HG02970 (cell line): ENCODE measurements around the gene MUC21.
"Not testable (repeated sequence)": the region's sequence is repeated elsewhere in the genome, so short reads cannot be mapped to it uniquely, and the experiment has no call there.

Source experiments
- ATAC-seq: cut with Tn5 transposase; IDR thresholded peaks from one replicate; pipeline ENCODE4 v1.9.1; 2021; ENCODE audit warnings: mild to moderate bottlenecking, moderate library complexity, moderate number of reproducible peaks; ENCODE audit not compliant: unreplicated experiment, low FRiP score

The MUC21 gene

DNA sequence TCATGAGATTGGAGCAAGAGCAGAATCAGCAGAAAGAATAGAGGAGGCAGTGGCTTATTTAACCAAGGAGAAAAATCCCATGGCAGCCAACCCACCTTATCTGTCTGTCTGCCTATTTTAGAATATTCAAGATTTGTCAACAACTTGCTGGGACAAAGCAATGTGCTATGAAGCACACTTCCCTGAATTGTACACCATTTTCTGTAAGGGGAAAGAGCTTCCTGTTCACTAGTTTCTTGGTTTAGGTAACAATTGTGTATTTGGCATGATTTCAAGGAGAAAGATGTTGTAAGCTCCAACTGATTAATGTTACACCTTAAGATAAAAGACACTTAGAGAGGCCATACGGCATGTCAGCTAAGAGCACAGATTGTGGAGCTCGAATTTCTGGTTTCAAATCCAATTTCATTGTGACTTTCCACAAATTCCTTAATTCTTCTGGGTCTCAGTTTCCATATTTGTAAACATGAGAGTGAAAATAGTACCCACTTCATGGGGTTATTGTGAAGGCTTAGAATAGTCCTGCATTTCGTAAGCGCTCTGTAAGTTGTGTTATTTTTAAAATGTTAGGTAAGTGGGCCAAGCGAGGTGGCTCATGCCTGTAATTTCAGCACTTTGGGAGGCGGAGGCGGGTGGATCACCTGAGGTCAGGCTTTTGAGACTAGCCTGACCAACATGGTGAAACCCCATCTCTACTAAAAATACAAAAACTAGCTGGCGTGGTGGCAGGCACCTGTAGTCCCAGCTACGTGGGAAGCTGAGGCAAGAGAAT, 21.9 kb downstream of the MUC21 start:
- ATAC-seq = no peak

DNA sequence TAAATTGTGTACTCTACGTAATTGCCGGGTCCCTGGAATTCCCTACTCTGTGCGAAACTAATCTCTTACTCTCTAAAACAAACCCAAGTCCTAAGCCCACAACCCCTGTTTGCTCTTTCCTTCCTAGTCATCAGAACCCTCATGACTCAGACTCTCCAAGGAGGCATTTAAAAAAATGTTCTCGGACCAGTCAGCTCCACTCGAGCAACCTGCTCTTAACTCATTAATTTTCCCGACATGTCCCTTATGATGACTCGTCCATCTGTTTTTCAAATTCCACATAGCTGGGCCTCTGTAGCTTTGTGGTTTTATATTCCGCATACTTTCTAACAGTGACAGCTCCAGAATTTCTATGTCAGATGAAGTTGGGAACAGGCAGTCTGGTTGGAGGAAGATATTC, 24.2 kb downstream of the MUC21 start:
- ATAC-seq = no peak

DNA sequence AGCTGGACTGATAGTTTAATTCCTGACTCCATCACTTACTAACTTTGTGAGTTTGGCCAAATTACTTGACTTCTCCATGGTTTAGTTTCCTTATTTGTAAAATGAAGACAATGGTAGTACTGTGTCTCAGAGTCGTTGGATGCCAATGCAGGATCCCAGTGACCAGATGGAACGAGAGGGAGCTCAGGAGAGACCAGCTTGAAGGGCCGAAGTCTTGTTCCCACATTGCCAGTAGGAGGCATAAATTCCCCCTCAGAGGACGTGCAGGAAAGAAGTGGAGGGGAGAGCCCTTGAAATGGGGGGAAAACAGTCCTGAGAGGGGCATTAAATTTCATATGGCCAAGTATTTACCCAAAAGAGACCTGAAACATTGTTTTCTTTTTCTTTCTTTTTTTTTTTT, 24.6 kb downstream of the MUC21 start:
- no peak for ATAC-seq

DNA sequence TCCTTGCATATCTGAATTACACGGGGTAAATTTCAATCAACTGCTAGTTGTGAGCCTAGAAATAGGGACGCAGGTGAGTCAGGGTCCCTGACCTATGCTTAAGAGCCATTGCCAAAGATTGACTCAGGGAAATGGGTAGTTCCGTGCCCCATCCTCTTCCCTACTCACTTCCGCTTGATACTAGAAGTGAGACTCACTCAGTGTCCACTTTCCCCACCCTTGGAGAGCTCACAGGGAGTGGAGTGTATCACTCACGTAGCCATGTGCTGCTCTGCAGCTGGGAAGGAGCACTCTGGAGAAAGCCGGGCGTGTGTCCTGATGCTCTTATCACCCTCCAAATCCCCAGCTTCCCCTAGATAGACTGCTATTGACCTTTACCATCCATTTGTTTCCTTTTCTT, 26.2 kb downstream of the MUC21 start:
- no peak for ATAC-seq

DNA sequence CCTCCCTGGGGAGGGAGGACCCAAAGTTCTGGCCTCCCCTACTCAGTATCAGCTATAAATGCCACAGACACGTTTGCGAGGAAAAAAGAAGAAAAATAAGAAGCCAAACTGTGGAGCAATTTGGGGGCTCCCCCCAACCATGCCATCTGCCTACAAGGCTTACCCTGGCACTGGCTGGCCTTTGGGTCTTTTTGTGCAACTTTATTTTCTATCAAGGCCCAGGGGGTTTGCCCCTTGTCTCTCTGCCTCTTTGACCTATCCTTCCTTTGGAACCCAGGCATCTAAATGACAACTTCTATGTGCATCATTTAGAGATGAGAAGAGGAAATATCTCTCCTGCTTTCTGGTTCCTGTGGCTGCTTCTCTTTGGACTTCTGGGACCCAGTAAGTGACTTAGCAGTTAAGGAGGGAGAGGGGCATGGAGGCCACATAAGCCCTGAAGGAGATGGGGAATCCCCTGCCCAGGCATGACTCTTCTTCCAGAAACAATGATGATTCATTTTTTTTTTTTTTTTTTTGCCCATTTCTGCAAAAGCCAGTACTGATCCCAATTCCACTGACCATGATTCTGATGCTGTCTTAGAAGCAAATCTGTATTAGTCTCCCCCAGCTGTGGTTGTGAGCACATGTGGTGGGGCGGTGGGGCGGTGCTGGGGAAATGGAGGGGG, 27.0 kb downstream of the MUC21 start, which contains the start of gene MUC22:
MUC22 (plus strand) TSS at position 82 of the 668 bp plus-strand sequence; CDS start at position 315, 233 bp downstream.
- no peak for ATAC-seq

DNA sequence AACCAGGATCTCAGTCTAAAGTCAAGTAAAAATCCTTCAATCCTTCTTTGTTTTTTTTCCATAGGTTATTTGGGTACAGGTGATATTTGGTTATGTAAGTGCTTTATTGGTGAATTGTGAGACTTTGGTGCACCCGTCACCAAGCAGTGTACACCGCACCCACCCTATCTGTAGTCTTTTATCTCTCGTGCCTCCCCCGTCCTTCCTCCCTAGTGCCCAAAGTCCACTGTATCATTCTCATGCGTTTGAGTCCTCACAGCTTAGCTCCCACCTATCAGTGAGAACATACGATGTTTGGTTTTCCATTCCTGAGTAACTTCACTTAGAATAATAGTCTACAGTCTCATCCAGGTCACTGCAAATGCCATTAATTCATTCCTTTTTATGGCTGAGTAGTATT, 27.6 kb downstream of the MUC21 start:
- ATAC-seq = no peak

DNA sequence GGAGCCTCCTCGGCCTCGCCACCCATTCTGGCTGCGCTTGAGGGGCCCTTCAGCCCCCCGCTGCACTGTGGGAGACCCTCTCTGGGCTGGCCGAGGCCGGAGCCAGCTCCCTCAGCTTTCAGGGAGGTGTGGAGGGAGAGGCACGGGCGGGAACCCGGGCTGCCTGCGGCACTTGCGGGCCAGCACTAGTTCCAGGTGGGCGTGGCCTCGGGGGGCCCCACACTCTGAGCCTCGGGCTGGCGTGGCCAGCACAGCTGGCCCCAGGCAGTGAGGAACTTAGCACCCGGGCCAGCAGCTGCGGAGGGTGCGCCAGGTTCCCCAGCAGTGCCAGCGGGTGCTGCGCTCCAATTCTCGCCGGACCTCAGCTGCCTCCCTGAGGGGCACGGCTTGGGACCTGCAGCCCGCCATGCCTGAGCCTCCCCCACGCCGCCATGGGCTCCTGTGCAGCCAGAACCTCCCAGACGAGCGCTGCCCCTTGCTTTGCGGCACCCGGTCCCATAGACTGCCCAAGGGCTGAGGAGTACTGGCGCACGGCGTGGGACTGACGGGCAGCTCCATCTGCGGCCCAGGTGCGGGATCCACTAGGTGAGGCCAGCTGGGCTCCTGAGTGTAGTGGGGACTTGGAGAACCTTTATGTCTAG, 33.3 kb downstream of the MUC21 start:
- no peak for ATAC-seq

DNA sequence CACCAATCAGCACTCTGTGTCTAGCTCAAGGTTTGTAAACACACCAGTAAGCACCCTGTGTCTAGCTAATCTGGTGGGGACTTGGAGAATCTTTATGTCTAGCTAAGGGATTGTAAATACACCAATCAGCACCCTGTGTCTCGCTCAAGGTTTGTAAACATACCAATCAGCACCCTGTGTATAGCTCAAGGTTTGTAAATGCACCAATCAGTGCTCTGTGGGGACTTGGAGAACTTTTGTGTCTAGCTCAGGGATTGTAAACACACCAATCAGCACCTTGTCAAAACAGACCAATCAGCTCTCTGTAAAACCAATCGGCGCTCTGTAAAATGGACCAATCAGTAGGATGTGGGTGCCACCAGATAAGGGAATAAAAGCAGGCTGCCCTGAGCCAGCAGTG, 33.9 kb downstream of the MUC21 start:
- ATAC-seq = not testable (repeated sequence)

DNA sequence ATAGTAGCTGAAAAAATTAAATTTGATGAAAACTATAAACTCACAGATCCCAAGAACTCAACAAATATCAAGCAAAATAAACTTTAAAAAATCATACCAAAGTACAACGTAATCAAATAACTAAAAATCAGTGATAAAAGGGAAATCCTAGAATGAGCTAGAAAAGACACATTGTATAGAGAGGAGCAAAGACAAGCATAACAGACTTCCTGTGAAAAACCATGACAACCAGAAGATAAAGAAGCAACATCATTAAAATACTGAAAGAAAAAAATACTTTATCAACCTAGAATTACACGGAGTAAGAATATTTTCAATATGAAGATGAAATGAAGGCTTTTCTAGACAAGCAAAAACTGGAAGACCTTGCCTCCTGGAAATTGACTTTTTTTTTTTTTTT, 36.5 kb downstream of the MUC21 start:
- no peak for ATAC-seq

DNA sequence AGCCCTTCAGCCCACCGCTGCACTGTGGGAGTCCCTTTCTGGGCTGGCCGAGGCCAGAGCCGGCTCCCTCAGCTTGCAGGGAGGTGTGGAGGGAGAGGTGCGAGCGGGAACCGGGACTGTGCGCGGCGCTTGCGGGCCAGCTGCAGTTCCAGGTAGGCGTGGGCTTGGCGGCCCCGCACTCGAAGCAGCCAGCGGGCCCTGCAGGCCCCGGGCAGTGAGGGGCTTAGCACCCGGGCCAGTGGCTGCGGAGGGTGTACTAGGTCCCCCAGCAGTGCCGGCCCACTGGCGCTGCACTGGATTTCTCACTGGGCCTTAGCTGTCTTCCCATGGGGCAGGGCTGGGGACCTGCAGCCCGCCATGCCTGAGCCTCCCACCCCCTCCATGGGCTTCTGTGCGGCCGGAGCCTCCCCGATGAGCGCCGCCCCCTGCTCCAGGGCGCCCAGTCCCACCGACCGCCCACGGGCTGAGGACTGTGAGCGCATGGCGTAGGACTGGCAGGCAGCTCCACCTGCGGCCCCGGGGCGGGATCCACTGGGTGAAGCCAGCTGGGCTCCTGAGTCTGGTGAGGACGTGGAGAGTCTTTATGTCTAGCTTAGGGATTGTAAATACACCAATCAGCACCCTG, 37.2 kb downstream of the MUC21 start:
- ATAC-seq = not testable (repeated sequence)

DNA sequence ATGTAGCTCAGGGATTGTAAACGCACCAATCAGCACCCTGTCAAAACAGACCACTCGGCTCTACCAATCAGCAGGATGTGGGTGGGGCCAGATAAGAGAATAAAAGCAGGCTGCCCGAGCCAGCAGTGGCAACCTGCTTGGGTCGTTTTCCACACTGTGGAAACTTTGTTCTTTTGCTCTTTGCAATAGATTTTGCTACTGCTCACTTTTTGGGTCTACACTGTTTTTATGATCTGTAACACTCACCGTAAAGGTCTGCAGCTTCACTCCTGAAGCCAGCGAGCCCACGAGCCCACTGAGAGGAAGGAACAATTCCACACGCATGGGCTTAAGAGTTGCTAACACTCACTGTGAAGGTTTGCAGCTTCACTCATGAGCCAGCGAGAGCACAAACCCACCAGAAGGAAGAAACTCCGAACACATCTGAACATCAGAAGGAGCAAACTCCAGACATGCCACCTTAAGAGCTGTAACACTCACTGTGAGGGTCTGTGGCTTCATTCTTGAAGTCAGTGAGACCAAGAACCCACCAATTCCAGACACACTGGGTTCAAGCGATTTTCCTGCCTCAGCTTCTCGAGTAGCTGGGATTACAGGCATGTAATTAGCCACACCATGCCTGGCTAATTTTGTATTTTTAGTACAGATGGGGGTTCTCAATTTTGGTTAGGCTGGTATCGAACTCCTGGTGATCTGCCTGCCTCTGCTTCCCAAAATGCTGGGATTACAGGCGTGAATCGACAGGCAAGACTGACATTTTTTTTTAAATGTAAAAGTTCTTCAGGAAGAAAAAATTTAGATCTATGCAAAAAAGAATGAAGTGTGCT, 38.4 kb downstream of the MUC21 start:
- ATAC-seq = not testable (repeated sequence)

DNA sequence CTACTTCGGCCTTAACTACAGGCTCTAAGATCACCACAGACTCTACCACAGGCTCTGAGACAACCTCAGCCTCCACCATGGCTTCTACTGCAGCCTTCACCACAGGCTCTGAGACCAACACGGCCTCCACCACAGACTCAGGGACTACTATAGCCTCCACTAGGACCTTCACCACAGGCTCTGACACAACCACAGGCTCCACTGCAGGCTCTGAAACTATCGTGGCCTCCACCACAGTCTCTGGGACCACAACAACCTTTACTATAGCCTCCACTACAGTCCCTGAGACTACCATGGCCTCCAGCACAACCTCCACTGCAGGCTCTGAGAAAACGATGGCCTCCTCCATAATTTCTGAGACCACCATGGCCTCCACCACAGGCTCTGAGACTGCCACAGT, 42.1 kb downstream of the MUC21 start:
- no peak for ATAC-seq

DNA sequence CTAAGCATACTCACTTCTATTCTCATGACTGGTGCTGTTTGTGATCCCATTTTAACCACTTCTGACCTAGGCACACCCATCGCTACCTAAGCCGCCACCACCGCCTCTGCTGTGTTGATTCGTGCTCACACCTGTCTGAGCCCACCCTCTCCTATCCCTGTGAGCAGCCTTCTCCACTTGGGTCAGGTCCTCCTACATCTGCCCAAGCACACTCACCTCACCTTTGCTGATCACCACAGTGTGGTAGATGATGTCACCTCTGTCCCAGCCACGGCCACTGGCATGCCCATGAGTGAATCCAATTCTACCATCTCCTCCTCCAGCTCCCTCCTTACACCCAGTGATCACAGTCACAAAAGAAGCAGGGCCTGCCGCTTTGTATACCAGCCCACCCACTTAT, 47.6 kb downstream of the MUC21 start:
- no peak for ATAC-seq

DNA sequence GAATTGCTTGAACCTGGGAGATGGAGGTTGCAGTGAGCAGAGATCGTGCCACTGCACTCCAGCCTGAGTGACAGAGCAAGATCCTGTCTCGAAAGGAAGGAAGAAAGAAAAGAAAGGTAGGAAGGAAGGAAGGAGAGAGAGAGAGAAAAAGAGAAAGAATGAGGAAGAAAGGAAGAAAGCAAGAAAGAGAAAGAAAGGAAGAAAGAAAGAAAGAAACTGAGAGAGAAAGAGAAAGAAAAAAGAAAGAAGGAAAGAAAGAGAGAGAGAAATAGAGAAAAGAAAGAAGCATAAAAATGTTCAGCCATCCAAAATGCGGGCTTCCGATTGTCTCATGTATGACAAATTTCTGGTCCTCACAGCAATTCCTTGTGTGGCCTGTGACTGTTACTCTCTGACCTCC, 49.6 kb downstream of the MUC21 start:
- ATAC-seq = no peak

DNA sequence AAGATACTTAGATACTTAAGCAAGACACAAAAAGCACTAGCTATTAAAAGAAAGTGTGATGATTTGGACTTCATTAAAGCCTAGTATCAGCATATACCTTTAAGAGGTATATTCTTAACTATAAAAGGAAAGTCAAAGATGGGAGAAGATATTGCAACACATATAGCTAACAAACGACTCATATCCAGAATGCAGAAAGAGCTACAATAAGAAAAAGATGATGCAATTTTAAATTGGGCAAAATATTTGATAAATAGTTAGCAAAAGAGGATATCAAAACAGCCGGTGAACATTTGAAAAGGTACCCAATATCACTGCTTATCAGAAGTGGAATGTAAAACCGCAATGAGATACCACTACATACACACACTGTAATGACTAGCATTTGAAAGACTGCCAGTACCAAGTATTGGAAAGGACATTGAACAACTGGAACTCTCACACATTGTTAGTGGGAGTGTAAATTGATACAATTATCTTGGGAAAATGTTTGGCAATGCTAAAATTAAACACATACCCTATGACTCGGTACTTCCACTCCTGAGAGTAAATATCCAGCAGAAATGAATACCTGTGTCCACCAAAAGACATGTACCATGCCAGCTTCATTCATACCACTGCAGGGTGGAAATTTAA, 52.5 kb downstream of the MUC21 start:
- no peak for ATAC-seq

DNA sequence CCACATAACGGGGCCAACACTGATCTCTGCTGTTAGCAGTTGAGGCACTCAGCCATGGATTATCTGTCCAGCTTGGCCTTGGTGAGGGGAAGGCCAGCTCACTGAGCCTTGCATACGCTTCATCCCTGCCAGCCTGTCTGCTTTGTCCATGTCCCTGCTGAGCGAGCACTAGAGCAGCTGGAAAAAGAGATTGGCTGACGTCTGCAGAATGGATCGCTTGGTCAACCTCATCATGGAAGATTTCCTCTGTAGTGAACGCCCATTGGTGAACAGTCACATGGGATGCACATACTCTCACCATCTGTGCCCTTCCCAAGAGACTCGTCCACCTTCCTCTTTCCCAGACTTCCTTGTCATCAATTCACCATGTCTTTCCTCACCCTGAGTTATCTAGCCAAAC, 53.7 kb downstream of the MUC21 start:
- ATAC-seq = no peak

DNA sequence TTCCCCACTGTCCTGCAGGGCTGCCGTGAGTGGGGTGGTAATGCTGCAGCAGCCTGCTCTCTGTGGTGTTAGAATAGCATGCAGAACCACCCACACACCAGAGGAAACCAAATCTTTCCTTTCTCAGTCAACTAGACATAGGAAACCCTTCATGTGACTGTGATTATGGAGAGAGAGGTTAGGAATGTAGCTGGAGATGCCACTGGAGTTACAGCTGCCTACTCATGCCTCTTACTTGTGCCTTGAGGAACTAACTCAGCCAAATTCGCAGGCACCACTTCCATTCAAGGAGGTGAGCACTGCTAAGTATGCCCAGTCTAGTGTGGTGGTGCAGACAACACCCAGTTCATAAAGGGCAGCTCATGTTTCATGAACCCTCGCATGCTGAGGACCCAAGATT, 54.2 kb downstream of the MUC21 start:
- ATAC-seq = no peak

DNA sequence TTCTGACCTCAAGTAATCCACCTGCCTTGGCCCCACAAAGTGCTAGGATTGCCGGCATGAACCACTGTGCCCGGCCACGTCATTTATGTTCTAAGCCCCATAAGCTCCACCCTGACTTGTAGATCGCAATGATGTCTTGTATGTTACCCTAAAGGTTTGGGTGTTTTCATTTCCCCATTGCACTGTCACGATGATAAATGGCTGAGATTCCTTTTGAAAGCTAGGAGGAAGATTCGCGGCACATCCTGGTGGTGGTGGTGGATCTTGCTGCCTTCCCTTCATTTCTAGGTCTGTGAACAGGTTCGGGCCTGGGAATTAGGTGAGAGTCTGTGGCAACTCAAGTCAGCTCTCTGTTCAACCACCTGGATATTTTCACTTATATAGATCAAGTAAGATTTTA, 55.0 kb downstream of the MUC21 start:
- ATAC-seq = no peak
